CD4-positive, alpha-beta T cell treated with Interleukin-1 beta for 1 hour (primary cell): Measurements from ENCODE around the gene ACTN2.

ENCODE experiments used
- DNase-seq, 2 donors: peaks; one replicate each; pipeline ENCODE4 v3.0.0-alpha.2; 2020 to 2022

ACTN2 gene

DNA sequence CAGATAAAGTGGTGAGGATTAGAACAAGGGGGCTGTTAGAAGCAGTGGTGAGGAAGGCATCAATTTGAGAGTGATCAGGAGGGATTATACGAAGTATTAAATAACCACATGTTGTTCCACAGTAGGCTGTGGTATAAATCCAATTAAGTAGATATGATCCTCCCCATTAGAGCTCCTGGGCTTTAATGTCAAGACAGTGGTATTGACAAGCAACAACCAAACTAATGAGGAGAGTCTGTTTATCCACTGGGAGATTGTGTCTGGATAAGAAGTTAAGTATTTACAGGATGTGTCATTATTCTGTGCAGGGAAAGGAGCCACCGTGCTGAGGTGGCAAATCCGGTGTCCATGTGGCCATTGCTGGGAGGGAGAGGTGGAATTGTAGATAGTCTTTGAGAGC lies 5.8 kb downstream of the ACTN2 start:
- no peak for DNase-seq

DNA sequence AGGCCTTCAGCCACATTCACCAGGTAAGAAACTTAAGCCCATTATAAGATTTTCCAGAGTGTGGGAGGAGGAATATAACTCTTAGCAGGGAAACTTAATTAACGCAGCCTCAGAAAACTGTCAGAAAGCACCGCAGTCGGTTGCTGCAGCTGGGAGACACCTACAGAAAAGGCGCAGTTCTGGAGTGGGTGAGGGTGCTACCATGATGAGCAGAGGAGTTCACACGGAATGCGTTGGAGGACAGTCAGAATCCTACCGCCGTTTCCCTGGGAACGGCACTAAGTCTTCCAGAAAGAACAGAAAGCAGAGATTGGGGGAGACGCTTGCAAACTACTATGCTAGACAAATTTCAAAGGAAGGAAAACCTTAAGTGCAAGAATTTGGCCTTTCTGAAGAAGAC lies 6.4 kb downstream of the ACTN2 start:
- DNase-seq = no peak

DNA sequence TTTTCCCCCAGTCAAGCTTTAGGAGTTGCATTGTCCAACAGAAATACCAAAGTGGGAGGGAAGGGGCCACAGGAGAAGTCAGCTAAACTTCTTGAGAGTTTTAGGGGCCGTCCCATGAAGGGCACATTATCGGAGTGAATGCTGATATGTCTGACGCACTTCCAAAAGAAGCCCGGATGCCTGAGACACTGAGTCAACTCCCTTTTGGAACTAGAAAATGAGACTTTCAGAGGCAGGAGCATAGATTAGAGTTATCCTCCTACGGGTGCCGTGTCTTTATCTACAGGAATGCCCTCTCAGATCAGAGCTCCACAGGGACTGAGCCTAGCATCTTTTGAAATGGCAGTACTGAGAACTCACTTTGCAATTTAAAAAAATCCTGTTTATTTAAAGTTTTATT lies 13.1 kb downstream of the ACTN2 start:
- DNase-seq = no peak

DNA sequence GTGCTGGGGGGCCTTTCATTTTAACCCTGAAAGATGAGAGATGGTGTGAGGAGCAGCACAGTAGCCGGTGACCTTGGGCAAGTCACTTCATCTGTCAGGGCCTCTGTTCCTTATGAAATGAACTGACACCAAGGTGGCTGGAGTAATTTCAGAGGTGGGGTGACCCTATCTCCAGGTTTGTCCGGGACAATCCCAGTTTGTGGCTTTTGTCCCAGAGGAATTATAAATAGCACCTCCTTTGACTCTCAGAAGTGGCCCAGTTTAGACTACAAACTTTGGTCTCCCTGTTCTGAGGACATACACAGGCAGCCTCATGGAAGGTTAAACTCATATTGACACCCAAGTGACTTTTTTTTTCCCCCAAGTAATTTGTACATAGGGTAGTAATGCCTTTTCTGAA lies 14.6 kb downstream of the ACTN2 start:
- no peak for DNase-seq

DNA sequence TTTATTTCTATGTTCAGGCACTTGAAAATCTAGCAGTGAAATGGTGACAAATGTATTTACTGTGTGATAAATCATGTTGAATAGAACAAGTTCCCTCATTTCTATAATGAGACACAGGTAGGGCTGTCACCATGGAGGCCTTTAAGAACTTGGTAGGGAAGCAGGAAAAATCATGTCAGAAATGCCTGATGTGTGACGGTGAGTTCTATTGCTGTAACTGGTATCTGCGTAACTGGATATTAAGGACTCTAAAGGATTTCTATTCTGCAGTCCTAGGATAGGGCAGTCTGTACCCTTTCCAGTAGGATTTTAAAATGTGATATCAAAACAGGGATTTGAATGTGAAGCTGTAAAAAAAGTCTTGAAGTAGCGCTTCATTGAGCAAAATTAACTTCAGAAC lies 15.5 kb downstream of the ACTN2 start:
- no peak for DNase-seq

DNA sequence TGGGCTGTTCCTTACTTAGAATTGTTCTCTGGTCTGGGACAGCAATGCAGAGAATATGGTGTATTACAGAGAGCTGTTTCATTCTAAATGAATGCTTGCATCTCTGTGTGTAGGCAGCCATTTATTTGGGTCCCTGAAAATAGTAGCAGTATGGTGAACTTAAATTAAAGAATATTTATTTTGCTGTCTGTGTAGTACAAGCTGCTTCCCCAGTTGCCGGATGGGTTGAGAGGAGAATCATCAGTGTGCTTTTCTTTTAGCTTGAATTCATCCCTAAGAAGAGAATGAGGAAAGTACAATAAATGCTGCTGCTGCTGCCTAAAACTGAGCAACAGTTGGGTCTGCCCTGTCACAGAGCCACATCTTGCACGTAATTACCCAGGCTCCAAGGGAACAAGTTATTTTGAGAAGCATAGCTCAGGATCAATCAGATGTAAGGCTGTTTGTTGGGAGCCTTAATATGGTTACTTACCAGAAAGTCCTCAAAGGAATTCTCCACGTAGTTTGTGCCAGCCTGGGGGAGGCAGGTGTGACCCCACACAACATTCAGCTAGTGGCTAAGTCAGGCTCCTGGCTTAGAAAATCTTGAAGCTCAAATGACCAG lies 16.6 kb downstream of the ACTN2 start:
- no peak for DNase-seq

DNA sequence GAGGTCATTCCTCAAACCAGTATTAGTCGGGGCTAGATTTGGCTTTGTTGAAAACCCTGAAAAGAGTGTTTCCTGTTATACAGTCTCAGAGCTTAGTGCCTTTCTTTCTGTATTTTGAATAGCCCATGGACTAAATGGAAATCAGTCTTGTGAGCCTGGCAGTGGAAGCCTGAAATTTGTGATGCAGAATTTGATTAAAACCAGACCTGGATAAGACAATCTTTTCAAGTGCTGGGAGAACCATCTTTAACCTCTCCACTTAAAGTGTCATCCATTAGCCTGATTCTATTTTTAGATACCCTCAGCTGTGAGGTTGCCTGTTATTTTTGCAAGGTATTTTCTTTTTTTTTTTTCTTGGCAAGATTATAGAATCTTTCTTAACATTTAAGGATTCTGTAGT lies 19.5 kb downstream of the ACTN2 start:
- DNase-seq = no peak

DNA sequence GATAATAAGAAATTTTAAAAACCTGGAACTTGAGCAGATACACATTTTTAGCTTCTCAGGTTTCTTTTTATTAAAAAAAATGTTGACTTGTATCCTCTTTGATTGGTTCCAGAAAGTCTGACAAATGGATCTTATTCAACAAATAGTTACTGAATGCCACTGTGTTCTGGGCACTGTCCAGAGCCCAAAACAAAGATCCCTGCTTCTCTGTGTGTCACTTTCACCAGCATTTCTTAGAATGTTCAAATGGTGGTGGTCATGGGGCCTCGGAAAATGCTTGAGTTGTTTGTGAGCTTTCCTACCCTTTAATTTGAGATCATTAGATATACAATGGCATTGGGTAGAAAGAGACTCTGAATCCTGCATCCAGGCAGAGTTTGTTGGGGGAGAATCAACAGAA lies 19.9 kb downstream of the ACTN2 start:
- DNase-seq = no peak

DNA sequence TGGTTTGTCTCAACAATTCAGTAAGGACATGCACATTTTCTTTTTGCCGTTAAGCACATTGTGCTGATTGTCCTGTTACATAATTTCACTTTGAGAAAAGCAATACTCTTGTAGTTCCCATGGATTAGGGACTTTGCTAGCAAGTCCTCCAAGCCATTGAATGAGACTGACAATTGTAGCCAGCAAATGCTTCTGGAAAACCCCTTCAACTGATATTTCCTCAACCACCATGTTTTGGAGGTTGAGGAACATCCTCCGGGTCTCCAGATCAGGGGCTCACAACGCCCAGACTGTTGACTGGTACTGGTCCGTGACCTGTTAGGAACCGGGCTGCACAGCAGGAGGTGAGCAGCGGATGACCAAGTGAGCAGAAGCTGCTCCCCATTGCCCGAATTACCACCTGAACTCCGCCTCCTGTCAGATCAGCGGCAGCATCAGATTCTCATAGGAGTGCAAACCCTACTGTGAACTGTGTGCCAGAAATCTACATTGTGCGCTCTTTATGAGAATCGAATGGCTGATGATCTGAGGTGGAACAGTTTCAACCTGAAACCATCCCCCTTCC lies 24.1 kb downstream of the ACTN2 start:
- DNase-seq = no peak

DNA sequence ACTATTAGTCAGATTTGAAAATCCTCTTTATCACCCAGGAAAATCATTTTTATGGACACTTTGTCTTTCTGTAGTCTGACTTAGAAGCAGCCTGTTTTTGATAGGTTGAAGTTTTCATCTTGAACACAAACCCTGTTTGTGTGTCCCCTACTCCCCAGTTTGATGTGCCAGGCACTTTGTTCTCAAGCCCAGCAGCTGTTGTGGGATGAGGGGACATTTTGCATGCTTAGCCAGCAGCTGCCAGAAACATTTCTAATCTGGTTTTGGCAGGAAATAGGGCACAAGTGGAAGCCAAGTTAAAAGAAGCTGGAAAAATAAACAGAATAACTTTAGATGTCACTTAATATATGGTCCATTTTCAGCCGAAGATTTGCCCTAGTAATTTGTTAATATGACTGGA lies 29.9 kb downstream of the ACTN2 start:
- DNase-seq = no peak

DNA sequence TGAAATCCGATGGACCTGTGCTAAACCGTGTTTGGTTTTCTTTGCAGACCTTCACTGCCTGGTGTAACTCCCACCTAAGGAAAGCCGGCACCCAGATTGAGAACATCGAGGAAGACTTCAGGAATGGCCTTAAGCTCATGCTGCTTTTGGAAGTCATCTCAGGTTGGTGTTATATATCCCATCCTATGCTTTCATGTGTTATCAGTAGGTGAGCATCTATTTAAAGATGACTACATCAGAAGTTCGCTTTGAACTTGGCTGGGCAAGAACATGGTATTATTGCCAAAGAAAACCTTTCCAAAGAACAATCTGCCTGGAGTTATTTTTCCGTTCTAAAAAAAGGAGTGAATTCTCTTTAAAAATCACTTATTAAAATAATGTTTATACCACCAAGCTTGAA lies 31.5 kb downstream of the ACTN2 start:
- no peak for DNase-seq

DNA sequence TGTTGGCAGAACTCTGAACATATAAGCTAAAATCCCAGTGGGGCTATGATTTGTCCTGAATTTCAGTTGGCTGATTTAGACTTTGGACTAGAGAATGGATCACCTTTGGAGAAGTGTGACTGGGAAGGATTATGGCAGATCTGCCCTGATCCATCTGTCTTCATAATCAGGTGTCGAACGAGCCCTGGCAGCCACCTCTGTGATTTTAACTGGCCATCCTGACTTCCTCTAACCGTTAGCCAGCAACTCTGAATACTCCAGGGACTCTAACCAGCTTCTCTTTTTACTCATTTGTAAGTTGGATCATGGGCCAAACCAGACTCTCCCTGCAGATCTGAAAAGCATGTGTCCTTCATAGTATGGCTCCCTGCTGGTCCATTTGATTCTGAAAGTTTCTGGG lies 32.0 kb downstream of the ACTN2 start:
- no peak for DNase-seq

DNA sequence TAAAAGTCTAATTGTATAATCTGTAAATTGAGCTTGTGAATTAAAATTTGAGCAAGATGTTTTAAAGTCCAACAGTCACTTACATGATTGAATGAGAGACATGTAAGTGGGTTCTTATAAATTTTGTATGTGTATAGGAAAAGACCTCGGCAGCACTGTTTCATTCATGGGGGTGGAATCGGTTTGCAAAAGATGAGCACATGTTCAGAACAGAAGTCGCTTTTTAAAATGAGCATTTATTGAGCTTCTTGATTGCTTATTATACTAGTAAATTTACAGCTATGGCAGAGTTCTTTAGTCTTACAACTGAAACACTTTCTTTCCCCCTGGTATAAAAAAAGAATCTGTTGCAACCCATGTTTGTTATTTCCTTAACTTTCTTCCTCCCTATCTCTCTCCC lies 33.9 kb downstream of the ACTN2 start:
- DNase-seq = no peak

DNA sequence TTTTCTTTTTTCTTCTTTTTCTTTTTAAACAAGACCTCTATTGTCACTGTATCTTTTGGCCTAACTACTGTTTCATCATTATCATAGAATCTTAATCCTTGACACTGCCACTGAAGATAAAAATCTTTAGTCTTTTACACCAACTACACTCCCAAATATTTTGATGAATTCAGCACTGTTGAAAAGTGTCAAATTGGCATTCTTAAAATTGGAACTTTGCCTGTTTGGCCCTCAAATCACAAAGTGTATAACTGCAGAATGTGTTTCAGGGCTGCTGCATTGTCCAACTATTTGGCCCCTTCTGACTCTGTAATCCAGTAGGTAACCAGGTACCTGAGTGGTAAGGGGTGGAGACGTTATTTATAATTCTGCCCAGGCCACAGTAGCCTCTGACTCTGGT lies 34.3 kb downstream of the ACTN2 start:
- no peak for DNase-seq

DNA sequence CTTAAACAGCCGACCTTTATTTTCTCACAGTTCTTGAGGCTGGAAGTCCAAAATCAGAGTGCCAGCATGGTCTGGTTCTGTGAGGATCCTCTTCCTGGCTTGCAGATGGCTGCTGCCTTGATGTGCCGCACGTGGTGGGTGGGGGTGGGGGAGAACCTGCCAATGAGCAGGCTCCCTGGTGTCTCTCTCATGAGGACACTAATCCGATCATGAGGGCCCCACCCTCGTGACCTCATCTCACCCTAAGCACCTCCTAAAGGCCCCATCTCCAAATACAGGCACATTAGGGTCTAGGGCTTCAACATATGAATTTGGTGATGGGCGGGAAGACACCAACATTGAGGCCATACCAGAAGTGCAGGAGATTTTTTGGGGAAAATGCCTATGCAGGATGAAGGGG lies 37.8 kb downstream of the ACTN2 start:
- DNase-seq = no peak

DNA sequence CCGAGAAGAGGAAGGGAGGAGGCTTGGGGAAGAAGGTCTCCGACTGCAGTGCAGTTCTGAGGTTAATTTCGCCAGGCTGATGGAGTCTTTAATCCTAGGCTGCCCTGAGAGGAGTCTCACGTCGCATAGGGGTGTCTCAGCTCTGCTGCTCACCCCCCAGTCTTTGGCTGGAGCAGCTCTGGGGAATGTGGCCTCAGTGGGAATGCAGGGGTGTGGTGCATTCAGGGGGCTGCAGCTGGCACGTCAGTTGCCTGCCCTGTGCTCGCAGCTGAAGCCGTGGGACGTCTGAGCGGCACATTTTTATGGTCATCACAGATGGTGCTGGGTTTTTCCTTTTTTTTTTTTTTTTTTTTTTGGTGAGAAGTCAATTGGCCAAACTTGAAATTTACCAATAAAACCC lies 38.2 kb downstream of the ACTN2 start:
- no peak for DNase-seq

DNA sequence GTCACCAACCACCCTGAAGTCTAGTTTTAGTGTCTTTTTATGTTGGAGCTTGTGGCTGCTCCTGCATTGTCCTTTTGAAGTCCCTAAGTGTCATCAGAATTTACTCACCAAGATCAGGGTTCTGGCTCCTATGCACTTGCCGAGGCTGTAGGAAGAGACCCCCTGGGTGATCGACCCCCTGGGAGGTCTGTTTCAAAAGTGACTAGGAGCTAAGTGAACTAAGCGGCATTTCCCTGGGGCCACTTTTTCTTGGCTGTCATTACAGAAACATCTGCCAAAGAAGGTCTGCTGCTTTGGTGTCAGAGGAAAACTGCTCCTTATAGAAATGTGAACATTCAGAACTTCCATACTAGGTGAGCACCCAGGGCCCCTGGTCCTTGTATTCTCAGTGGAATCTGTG lies 39.4 kb downstream of the ACTN2 start:
- no peak for DNase-seq

DNA sequence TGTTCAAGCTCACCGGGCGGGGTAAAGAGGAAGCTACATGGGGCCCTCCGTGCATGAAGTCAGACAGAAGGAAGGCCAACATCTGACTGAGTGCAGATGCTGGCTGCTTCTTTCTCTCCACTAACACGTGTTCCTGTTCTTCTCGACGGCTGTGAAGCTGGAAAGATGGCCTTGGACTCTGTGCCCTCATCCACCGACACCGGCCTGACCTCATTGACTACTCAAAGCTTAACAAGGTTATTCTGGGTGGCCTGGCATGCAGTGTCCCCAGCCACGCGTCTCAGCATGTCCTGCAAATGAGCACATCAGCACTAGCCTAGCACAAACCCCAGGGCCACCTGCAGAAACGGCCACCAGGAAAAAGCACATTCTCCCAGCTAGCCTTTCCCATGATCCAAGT lies 41.2 kb downstream of the ACTN2 start:
- DNase-seq = no peak

DNA sequence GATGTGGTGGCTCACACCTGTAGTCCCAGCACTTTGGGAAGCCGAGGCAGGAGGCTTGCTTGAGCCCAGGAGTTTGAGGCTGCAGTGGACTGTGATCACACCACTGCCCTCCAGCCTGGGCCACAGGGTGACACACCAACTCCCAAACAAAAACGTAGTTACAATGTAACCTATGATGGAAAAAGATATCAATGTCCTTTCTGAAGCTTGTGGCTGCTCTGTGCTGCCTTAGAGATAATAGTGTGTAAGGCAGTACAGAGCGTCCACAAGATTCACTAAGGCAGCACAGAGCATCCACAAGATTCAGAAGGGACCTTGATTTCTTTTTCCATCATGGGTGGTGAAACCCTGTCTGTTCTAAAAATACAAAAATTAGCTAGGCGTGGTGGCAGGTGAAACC lies 42.5 kb downstream of the ACTN2 start:
- DNase-seq = no peak

DNA sequence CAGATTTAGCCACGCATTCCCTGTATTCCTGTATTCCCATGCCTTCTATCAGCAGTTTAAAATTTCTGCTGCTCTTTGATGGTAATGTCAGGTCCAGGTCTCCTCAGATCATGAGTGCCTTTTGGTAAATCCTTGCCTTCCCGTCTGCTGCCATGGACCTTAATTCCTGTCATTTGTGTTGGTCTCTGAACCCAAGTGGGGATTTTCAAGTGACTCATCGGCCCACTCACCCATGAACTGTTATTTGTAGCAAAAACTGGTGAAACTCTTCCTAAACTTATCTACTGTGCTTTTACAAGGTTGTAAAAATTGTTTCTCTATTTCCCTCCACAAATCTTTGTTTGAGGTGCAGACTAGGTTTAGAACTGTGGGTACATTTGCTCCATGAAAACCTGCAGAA lies 47.4 kb downstream of the ACTN2 start:
- no peak for DNase-seq

DNA sequence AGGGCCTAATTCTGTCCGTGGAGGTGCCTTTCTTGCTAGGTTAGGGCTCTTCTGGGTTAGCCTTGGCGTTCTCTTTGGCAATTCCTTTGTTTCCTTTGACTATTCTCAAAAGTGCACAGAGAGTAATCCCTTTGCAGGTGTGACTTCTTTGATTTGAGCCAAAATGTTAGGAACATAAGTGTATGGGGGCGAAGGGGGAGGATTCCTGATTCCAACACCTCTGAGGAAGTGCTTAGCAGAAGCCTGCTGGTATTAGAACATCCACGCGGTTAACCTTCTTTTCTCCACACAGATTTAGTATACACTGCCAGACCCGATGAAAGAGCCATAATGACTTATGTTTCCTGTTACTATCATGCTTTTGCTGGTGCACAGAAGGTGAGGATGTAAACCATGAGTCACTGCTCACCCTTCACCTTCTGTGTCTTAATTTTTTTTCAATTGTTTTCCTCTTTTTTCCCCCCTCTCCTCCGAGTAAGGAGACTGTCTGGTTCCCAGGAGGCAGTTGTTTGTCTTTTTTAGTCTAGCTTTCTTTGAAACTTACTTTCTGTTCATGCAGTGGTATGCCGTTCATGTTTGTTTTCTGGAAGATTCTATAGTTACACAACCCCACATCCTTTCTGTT lies 48.0 kb downstream of the ACTN2 start:
- DNase-seq = no peak

DNA sequence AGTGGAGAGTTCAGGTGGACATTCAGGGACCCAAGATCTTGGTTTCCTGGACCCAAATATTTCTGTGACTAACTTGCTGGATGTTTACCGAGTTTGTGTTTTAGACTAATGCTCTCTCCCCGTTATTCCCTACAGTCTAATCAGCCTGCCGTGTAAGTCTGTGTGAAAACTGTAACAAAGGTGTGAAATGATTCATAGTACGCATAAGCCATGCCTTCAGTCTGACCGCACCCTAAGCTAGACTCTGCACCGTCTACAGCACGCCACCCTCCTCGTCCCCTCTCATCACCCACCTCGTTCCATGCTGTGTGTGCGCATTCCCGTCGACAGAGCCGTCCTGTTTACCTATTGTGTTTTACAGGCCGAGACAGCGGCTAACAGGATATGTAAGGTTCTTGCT lies 50.5 kb downstream of the ACTN2 start:
- no peak for DNase-seq

DNA sequence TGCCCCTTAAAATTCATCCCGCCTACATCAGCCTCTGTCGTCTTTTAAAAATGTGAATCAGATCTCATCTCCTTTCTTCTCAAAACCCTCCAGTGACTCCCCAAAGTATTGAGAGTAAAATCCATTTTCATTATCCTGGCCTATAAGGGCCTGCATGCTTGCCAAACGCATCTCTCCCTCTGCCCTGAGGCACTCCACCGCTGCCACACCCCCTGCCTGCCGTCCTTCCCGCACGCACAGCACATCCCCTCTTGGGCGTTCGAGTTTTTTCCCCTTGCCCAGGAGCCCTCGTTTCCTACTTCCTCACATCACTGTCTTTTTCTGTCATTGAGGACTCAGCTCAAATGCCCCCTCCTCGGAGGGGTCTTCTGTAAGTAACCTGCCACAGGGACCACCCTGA lies 55.5 kb downstream of the ACTN2 start:
- no peak for DNase-seq

DNA sequence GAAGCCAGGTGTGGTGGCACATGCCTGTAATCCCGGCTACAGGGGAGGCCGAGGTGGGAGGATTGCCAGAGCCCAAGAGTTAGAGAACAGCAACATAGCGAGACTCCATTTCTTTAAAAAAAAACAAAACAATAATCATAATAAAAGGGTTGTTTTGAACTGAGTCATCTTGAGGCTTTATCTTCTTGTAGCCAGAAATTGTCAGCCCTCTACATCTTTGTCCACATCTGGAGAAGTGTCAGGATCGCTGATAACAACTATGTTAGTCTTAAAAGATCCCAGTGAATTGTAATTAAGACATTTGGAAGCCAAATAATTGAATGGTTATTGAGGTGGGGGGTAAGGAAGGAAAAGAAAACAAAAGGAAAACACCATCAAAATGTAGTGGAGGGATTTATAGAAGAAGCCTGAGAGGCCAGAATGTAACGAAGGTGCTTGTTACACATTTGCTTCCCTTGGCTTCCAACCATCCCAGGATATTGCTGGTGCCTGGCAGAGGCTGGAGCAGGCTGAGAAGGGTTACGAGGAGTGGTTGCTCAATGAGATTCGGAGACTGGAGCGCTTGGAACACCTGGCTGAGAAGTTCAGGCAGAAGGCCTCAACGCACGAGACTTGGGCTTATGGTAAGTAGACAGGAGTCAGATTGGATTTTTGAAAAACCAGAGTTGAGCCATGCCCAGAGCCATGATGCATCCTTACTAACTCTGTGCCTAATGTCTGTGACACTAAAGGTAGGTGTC lies 56.3 kb downstream of the ACTN2 start:
- DNase-seq = no peak
